Large intestine (tissue), 12 donors: ENCODE results near the gene NTSR1. TPM values are rescaled to one million over a fixed set of nuclear protein-coding genes. Genes with fewer than 3 reads are reported as not detected.

Experiments
- DNase-seq, 2 donors: peaks; one replicate each; pipeline versions ENCODE4 v3.0.0 to v3.0.0-alpha.2; 2013
- H3K27ac ChIP-seq: one replicate; pipeline ENCODE4 v1.5.1; 2013; ENCODE audit warnings: low read length
- H3K27me3 ChIP-seq: 2 replicates; pipeline ENCODE4 v1.6.1; 2013; ENCODE audit warnings: low read length; ENCODE audit not compliant: control insufficient read depth, insufficient read depth
- H3K36me3 ChIP-seq: 2 replicates; pipeline ENCODE4 v1.6.1; 2013; ENCODE audit warnings: low read length; ENCODE audit not compliant: control insufficient read depth, insufficient read depth
- H3K4me1 ChIP-seq: one replicate; pipeline ENCODE4 v1.6.1; 2013; ENCODE audit warnings: low read length; ENCODE audit not compliant: control insufficient read depth, insufficient read depth
- H3K4me3 ChIP-seq: one replicate; pipeline ENCODE4 v1.5.1; 2013; ENCODE audit warnings: low read length
- H3K9me3 ChIP-seq: one replicate; pipeline ENCODE4 v1.6.1; 2013; ENCODE audit warnings: mild to moderate bottlenecking, low read depth, low read length, moderate library complexity; ENCODE audit not compliant: control insufficient read depth
- WGBS: methylation state at CpG from one replicate; pipeline ENCODE4 v1.1.5; 2013; ENCODE audit warnings: low lambda C conversion rate; ENCODE audit not compliant: insufficient coverage; 5-methylcytosine and 5-hydroxymethylcytosine counted together
- long read RNA-seq, 11 donors: transcript quantifications; one replicate each; lab custom pipeline, GENCODE V29; 2026
- polyA plus RNA-seq: library from polyadenylated mRNA; unstranded; fragments of 120-200 nt; gene quantifications from one replicate; pipeline ENCODE4 v1.2.1, GENCODE V29; 2013

NTSR1 gene
- 1.1 TPM for polyA plus RNA-seq
- long read RNA-seq, donor 1, result 0 reads
- long read RNA-seq, donor 2, result 0 reads
- long read RNA-seq, donor 3, result 0 reads
- long read RNA-seq, donor 4, result 0 reads
- long read RNA-seq, donor 5, result 0 reads
- long read RNA-seq, donor 6, full-length matches to known transcripts, result 1 of 1 reads
- long read RNA-seq, donor 6, partial matches to known transcripts, result 0 of 1 reads
- long read RNA-seq, donor 6, other reads (novel, unspliced or antisense), result 0 of 1 reads
- long read RNA-seq, donor 7, result 0 reads
- long read RNA-seq, donor 8, result 0 reads
- long read RNA-seq, donor 9, result 0 reads
- long read RNA-seq, donor 10, result 0 reads
- long read RNA-seq, donor 11, result 0 reads

GRCh38 chr20:62708591-62709536, at the start of gene NTSR1:
Gene NTSR1 (plus strand): TSS chr20:62708836. CDS start chr20:62709208, 372 bp downstream.
- no peak for DNase-seq
- Histone ChIP-seq H3K36me3 (no peaks in the 10 kb centered on the region), H3K4me3 (no peak within 1 kb of the TSS), H3K27me3 (peaks cover 66% of the 10 kb centered on the region), H3K27ac (no peak within 1 kb of the TSS), H3K9me3 (peaks cover 8% of the 10 kb centered on the region), H3K4me1 (no peaks in the 10 kb centered on the region)
- WGBS, result no CpG with 5 or more reads among the region's 124 CpGs

GRCh38 chr20:62659488-62660239, 49.0 kb upstream of the NTSR1 start:
- peaks cover 3% of the 10 kb centered on the region for H3K9me3 ChIP-seq
- no peak overlapping the region for H3K27ac ChIP-seq
- no peaks in the 10 kb centered on the region for H3K4me1 ChIP-seq
- no peaks in the 10 kb centered on the region for H3K27me3 ChIP-seq
- H3K36me3 ChIP-seq, result no peaks in the 10 kb centered on the region
- WGBS, result no CpG with 5 or more reads among the region's 29 CpGs
- no peak overlapping the region for H3K4me3 ChIP-seq
- DNase-seq, result no peak

GRCh38 chr20:62660240-62660615, 48.4 kb upstream of the NTSR1 start:
- no peaks in the 10 kb centered on the region for H3K27me3 ChIP-seq
- WGBS, result no CpG with 5 or more reads among the region's 15 CpGs
- no peak overlapping the region for H3K27ac ChIP-seq
- no peaks in the 10 kb centered on the region for H3K36me3 ChIP-seq
- H3K4me3 ChIP-seq, result no peak overlapping the region
- peaks cover 3% of the 10 kb centered on the region for H3K9me3 ChIP-seq
- H3K4me1 ChIP-seq, result no peaks in the 10 kb centered on the region
- DNase-seq, result no peak

- H3K36me3 ChIP-seq, result no peaks in the 10 kb centered on the region
- H3K4me3 ChIP-seq, result no peak overlapping the region
- peaks cover 3% of the 10 kb centered on the region for H3K9me3 ChIP-seq
- no peak overlapping the region for H3K27ac ChIP-seq
- no CpG with 5 or more reads among the region's 18 CpGs for WGBS
- no peaks in the 10 kb centered on the region for H3K27me3 ChIP-seq
- DNase-seq, result no peak
- H3K4me1 ChIP-seq, result no peaks in the 10 kb centered on the region
Measured at GRCh38 chr20:62660768-62661167, 47.9 kb upstream of the NTSR1 start.

- no CpG with 5 or more reads among the region's 11 CpGs for WGBS
- peaks cover 3% of the 10 kb centered on the region for H3K4me1 ChIP-seq
Measured at GRCh38 chr20:62661647-62662046, 47.0 kb upstream of the NTSR1 start.

GRCh38 chr20:62662422-62662821, 46.2 kb upstream of the NTSR1 start:
- peaks cover 8% of the 10 kb centered on the region for H3K4me1 ChIP-seq
- WGBS, result no CpG with 5 or more reads among the region's 6 CpGs
- H3K27ac ChIP-seq, result no peak overlapping the region
- H3K4me3 ChIP-seq, result no peak overlapping the region
- H3K9me3 ChIP-seq, result no peaks in the 10 kb centered on the region
- no peaks in the 10 kb centered on the region for H3K36me3 ChIP-seq
- no peaks in the 10 kb centered on the region for H3K27me3 ChIP-seq
- no peak for DNase-seq

More at GRCh38 chr20:62661647-62662046, 47.0 kb upstream of the NTSR1 start:
- no peak for DNase-seq
- Histone ChIP-seq H3K9me3 (peaks cover 3% of the 10 kb centered on the region), H3K27me3 (no peaks in the 10 kb centered on the region), H3K4me3 (no peak overlapping the region), H3K27ac (no peak overlapping the region), H3K36me3 (no peaks in the 10 kb centered on the region)

GRCh38 chr20:62663145-62664018, 45.3 kb upstream of the NTSR1 start:
- no peak overlapping the region for H3K27ac ChIP-seq
- peaks cover 9% of the 10 kb centered on the region for H3K4me1 ChIP-seq
- WGBS, result no CpG with 5 or more reads among the region's 24 CpGs

GRCh38 chr20:62664019-62664971, 44.3 kb upstream of the NTSR1 start:
- 100% methylated on average over 1 of the region's 18 CpGs for WGBS
- H3K27me3 ChIP-seq, result no peaks in the 10 kb centered on the region
- no peaks in the 10 kb centered on the region for H3K36me3 ChIP-seq
- no peaks in the 10 kb centered on the region for H3K9me3 ChIP-seq
- no peak overlapping the region for H3K27ac ChIP-seq
- peaks cover 9% of the 10 kb centered on the region for H3K4me1 ChIP-seq
- no peak for DNase-seq
- H3K4me3 ChIP-seq, result no peak overlapping the region

More at GRCh38 chr20:62663145-62664018, 45.3 kb upstream of the NTSR1 start:
- no peaks in the 10 kb centered on the region for H3K36me3 ChIP-seq
- no peak for DNase-seq
- H3K27me3 ChIP-seq, result no peaks in the 10 kb centered on the region
- H3K9me3 ChIP-seq, result no peaks in the 10 kb centered on the region
- no peak overlapping the region for H3K4me3 ChIP-seq
